Esophagus squamous epithelium (tissue), 4 donors: ENCODE results near the gene ZNF597.

Experiments used
- POLR2A ChIP-seq, 4 donors: fragments of 450-650 bp; IDR thresholded peaks; one replicate each; pipeline ENCODE4 v1.6.1; 2017; ENCODE audit warnings: antibody characterized with exemption in 4 of 4, mild to moderate bottlenecking in 4 of 4, moderate library complexity in 3 of 4
- TF ChIP-seq, protein P1 (sequence below), 6 experiments: fragments of 450-650 bp in 4 of 6; fragments of 200-600 bp in 2 of 6; sonication (generic) in 2 of 6; IDR thresholded peaks; one replicate each; pipeline ENCODE4 v1.5.1; 2016 to 2019; ENCODE audit warnings: antibody characterized with exemption in 6 of 6, mild to moderate bottlenecking in 4 of 6, moderate library complexity in 4 of 6

DNA sequence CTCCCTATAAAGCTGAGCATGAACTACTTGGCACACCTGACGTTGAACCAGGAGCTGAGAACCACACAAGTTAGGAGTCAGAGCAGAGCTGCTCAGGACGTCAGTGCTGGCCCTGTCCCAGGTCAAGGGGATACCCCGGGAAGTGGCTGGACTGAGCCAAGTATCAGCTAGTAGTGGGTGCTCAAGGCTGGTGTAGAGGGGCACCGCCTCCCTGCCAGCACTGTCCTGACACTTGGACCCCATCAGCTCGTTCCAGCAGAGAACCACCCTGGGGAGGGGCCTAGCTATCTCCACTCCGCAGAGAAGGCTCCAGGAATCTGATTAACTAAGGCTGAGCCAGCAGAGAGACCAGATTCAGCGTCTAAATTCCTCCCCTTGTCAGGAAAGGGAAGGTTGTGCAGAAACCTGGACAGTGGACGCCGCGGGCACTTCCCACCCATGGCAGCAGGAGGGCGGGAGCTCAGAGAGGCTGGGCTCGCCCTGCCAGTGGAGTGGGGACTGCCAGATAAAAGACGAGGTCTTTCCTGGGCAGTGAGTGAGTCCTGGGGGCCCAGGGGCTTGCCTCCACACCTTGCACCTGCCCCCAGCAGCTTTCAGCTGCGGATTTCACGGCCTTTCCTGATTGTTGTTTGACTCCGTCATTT, 31.0 kb upstream of the ZNF597 start:
- TF ChIP-seq, protein P1, sequence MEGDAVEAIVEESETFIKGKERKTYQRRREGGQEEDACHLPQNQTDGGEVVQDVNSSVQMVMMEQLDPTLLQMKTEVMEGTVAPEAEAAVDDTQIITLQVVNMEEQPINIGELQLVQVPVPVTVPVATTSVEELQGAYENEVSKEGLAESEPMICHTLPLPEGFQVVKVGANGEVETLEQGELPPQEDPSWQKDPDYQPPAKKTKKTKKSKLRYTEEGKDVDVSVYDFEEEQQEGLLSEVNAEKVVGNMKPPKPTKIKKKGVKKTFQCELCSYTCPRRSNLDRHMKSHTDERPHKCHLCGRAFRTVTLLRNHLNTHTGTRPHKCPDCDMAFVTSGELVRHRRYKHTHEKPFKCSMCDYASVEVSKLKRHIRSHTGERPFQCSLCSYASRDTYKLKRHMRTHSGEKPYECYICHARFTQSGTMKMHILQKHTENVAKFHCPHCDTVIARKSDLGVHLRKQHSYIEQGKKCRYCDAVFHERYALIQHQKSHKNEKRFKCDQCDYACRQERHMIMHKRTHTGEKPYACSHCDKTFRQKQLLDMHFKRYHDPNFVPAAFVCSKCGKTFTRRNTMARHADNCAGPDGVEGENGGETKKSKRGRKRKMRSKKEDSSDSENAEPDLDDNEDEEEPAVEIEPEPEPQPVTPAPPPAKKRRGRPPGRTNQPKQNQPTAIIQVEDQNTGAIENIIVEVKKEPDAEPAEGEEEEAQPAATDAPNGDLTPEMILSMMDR (IDR thresholded peaks at IDR 0.05), result no peak
- TF ChIP-seq POLR2A (IDR thresholded peaks at IDR 0.05), result no peak
